Measurements from ENCODE around the gene PLA2G2F. TPM values are rescaled to one million over a fixed set of nuclear protein-coding genes. Genes with fewer than 3 reads are reported as not detected.

Gene PLA2G2F
- total RNA-seq, 4 donors from 2014 or later, result 0.32 TPM; not detected in 3

DNA sequence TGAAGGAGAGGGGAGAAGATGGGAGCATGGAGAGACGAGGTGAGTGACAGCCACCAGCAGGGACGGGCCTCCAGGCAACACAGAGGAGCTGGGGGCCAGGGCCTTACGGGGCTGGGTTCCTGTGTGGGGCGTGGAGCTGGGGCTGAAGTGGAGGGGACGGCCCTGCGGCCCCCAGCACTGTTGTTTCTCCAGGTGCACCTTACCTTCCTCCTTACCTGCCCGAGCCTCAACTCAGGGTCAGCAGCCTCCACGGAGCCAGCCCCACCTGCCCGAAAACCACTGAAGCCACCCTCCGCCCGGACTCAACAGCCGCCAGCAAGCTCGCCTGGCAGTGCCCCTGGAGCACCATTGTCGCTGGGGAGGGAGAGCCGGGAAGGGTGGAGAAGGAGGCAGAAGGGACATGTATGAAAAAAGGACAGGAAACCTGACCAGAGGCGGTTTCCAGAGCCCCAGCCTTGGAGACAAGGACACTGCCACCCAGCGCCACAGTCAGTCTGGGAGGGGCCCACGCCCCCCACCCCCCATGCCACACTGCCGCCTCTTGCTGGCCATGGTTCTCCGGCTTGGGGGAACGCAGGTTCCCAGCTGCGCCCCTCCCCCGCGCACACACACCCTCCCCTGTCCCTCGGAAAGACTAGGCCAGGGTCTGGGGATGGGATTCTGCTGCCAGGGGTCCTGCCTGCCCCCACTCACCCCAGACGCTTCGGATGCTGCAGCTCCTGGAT lies 10.6 kb downstream of the PLA2G2F start:
- Histone ChIP-seq H3K9me3 (no peaks in the 10 kb centered on the region), H3K36me3 (no peaks in the 10 kb centered on the region), H3K4me3 (no peak overlapping the region), H3K4me1 (peaks cover 0 to 18% (median 12%) of the 10 kb centered on the region in 4 donors), H3K27me3 (no peaks in the 10 kb centered on the region), H3K27ac (no peak overlapping the region)
- TF ChIP-seq, protein P1, sequence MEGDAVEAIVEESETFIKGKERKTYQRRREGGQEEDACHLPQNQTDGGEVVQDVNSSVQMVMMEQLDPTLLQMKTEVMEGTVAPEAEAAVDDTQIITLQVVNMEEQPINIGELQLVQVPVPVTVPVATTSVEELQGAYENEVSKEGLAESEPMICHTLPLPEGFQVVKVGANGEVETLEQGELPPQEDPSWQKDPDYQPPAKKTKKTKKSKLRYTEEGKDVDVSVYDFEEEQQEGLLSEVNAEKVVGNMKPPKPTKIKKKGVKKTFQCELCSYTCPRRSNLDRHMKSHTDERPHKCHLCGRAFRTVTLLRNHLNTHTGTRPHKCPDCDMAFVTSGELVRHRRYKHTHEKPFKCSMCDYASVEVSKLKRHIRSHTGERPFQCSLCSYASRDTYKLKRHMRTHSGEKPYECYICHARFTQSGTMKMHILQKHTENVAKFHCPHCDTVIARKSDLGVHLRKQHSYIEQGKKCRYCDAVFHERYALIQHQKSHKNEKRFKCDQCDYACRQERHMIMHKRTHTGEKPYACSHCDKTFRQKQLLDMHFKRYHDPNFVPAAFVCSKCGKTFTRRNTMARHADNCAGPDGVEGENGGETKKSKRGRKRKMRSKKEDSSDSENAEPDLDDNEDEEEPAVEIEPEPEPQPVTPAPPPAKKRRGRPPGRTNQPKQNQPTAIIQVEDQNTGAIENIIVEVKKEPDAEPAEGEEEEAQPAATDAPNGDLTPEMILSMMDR (IDR thresholded peaks at IDR 0.05), result no peak
- TF ChIP-seq POLR2AphosphoS5 (IDR thresholded peaks at IDR 0.05) (no peak), EP300 (IDR thresholded peaks at IDR 0.05; ENCODE audit: low read depth) (no peak), POLR2A (IDR thresholded peaks at IDR 0.05) (no peak)
- 81 to 90% methylated on average over 2 to 22 of the region's 27 CpGs for WGBS, 2 donors (ENCODE audit: low coverage in 1 of 2)
- in situ Hi-C loops (cut with MboI; ENCODE audit: low pct_ligation_motif_present in 1 of 4, low pct_unique_long_range_greater_than_20kb in 1 of 4, low sequenced_read_pairs in 3 of 4), result loop anchor here (5.0 to 25.0 kb wide), 3 partner anchors 232 to 237 kb away; partner anchors contain the start of gene PLA2G2E (in 1 of the 4)
- DNase-seq, result no peak
- intact Hi-C loops (cut with DNase I; ENCODE audit: low total_unique reads), result loop anchor here (5.0 kb wide), 1 partner anchor 232 kb away; no protein-coding TSS in a partner anchor

DNA sequence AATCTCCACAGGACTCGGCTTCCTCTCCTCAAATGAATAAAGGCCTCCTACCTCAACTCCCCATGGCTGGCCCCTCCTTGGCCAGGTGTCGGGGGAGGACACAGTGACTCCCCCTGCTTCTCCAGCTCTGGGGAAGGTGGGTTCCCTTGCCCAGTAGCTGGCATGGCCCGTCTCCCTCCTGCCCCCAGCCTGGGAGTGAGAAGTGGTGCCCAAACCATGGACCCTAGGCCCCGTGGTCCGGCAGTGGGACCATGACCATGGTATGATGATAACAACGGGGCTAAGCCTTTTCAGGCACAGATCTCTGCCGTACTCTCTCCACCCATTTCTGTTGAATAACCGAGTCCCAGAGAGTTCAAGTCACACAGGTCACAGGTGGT lies 11.2 kb downstream of the PLA2G2F start:
- H3K36me3 ChIP-seq, result no peaks in the 10 kb centered on the region
- no peak for DNase-seq
- no peak for TF ChIP-seq POLR2A (IDR thresholded peaks at IDR 0.05)
- no peak for TF ChIP-seq EP300 (IDR thresholded peaks at IDR 0.05; ENCODE audit: low read depth)
- TF ChIP-seq, protein P1 (IDR thresholded peaks at IDR 0.05), result no peak
- no peak for TF ChIP-seq POLR2AphosphoS5 (IDR thresholded peaks at IDR 0.05)
- no peak overlapping the region for H3K4me3 ChIP-seq
- intact Hi-C loops (cut with DNase I; ENCODE audit: low total_unique reads), result loop anchor here (5.0 kb wide), 1 partner anchor 233 kb away; no protein-coding TSS in a partner anchor
- peaks cover 0 to 18% (median 12%) of the 10 kb centered on the region in 4 donors for H3K4me1 ChIP-seq
- H3K9me3 ChIP-seq, result no peaks in the 10 kb centered on the region
- WGBS, 2 donors (ENCODE audit: low coverage in 1 of 2), result 91% methylated on average over 8 of the region's 8 CpGs; no CpG with 5 or more reads in 1 of the 2 donors
- in situ Hi-C loops (cut with MboI; ENCODE audit: low pct_ligation_motif_present in 1 of 4, low pct_unique_long_range_greater_than_20kb in 1 of 4, low sequenced_read_pairs in 3 of 4), result loop anchor here (5.0 to 25.0 kb wide), 3 partner anchors 233 to 238 kb away; partner anchors contain the start of gene PLA2G2E (in 1 of the 4)
- no peaks in the 10 kb centered on the region for H3K27me3 ChIP-seq
- H3K27ac ChIP-seq, result no peak overlapping the region

DNA sequence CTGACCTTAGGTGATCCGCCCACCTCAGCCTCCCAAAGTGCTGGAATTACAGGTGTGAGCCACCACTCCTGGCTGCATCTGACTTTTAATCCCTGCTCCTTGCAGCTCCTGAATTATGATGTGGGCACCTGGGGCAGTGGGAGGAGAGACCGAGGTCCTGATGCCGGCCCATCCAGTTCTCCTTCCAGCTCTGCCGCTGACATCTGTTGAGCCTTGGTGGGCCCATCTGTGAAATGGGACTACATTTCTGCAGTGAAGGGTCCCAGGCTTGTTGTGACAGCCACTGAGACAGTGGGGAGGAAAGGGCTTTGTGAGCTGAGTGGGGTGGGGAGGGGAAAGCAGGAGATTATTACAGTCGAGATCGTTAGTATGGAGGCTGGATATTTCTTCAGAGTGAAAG lies 11.8 kb downstream of the PLA2G2F start:
- Histone ChIP-seq H3K27ac (no peak overlapping the region), H3K4me3 (no peak overlapping the region), H3K36me3 (no peaks in the 10 kb centered on the region), H3K4me1 (peaks cover 0 to 18% (median 12%) of the 10 kb centered on the region in 4 donors), H3K9me3 (no peaks in the 10 kb centered on the region), H3K27me3 (no peaks in the 10 kb centered on the region)
- TF ChIP-seq, protein P1 (IDR thresholded peaks at IDR 0.05), result no peak
- TF ChIP-seq EP300 (IDR thresholded peaks at IDR 0.05; ENCODE audit: low read depth), result no peak
- TF ChIP-seq POLR2A (IDR thresholded peaks at IDR 0.05), result no peak
- no peak for TF ChIP-seq POLR2AphosphoS5 (IDR thresholded peaks at IDR 0.05)
- in situ Hi-C loops (cut with MboI; ENCODE audit: low pct_ligation_motif_present in 1 of 4, low pct_unique_long_range_greater_than_20kb in 1 of 4, low sequenced_read_pairs in 3 of 4) (loop anchor here (5.0 to 25.0 kb wide), 3 partner anchors 234 to 239 kb away; partner anchors contain the start of gene PLA2G2E (in 1 of the 4)), intact Hi-C loops (cut with DNase I; ENCODE audit: low total_unique reads) (loop anchor here (5.0 kb wide), 1 partner anchor 234 kb away; no protein-coding TSS in a partner anchor)
- WGBS, 2 donors (ENCODE audit: low coverage in 1 of 2), result 84% methylated on average over 6 of the region's 6 CpGs; no CpG with 5 or more reads in 1 of the 2 donors
- no peak for DNase-seq

DNA sequence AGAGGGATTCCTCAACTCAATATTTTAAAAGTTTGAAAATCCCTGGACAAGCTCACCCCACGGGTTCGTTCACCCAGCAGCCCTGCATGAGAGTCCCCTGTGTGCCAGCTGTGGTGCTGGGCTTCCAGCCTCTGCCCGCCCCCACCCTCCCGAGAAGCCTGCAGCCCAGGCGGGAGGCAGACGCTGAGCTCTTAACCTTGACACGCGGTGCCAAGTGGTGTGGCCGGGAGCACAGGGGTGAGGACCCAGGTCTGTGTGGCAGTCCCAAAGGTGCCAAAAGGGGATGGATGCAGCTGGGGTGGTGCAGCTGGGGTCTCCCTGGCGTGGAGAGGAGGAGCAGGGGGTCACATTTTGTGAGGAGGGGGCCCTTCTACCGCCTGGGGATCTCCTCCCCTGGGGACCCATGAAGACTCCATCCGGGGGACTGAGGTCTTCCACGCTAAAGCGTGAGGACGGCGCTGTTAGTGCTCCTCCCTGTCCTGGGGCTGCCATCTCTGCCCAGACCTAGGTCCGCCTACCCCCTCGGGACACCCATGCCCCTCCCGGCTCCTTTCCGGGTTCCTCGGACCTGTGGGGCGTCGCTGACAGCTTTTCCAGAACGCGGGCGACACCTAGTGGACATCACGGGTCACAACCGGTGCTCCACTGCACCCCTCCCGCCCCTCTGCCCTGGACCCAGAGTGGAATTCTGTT lies 12.9 kb downstream of the PLA2G2F start:
- Histone ChIP-seq H3K27me3 (no peaks in the 10 kb centered on the region), H3K27ac (peak overlapping the region in 3 of 4 donors; percentile 19 to 59 (median 40)), H3K4me3 (peak overlapping the region; percentile 10 to 46 (median 28)), H3K36me3 (no peaks in the 10 kb centered on the region), H3K4me1 (peaks cover 0 to 18% (median 12%) of the 10 kb centered on the region in 4 donors), H3K9me3 (no peaks in the 10 kb centered on the region)
- WGBS, 2 donors (ENCODE audit: low coverage in 1 of 2), result 8% methylated on average over 29 of the region's 29 CpGs; no CpG with 5 or more reads in 1 of the 2 donors
- in situ Hi-C loops (cut with MboI; ENCODE audit: low pct_ligation_motif_present in 1 of 4, low pct_unique_long_range_greater_than_20kb in 1 of 4, low sequenced_read_pairs in 3 of 4), result loop anchor here (5.0 to 25.0 kb wide), 3 partner anchors 235 to 240 kb away; partner anchors contain the start of gene PLA2G2E (in 1 of the 4)
- peak; percentile 86 for DNase-seq
- TF ChIP-seq, protein P1 (IDR thresholded peaks at IDR 0.05), result peak; percentile 91 to 97 (median 94)
- TF ChIP-seq POLR2AphosphoS5 (IDR thresholded peaks at IDR 0.05), result no peak
- intact Hi-C loops (cut with DNase I; ENCODE audit: low total_unique reads), result loop anchor here (2.0 to 5.0 kb wide), 2 partner anchors 177 to 235 kb away; no protein-coding TSS in a partner anchor

Measured in transverse colon (tissue), 4 donors.